Dermis microvascular lymphatic vessel endothelial cell (primary cell): ENCODE measurements around the gene KLHDC10. TPM values are rescaled to one million over a fixed set of nuclear protein-coding genes. Genes with fewer than 3 reads are reported as not detected.
"Not testable (repeated sequence)": the region's sequence is repeated elsewhere in the genome, so short reads cannot be mapped to it uniquely, and the experiment has no call there.

ENCODE experiments used
- DNase-seq, 2 donors: peaks; one replicate each; pipeline versions ENCODE4 v3.0.0 to v3.0.0-alpha.2; 2010; ENCODE audit warnings: low read depth in 2 of 2
- total RNA-seq: library from RNA; depleted of rRNA; stranded (reverse); fragments of >200 nt; gene quantifications from 2 replicates; pipeline ENCODE4 v1.2.1, GENCODE V29; 2014

The KLHDC10 gene, protein sequence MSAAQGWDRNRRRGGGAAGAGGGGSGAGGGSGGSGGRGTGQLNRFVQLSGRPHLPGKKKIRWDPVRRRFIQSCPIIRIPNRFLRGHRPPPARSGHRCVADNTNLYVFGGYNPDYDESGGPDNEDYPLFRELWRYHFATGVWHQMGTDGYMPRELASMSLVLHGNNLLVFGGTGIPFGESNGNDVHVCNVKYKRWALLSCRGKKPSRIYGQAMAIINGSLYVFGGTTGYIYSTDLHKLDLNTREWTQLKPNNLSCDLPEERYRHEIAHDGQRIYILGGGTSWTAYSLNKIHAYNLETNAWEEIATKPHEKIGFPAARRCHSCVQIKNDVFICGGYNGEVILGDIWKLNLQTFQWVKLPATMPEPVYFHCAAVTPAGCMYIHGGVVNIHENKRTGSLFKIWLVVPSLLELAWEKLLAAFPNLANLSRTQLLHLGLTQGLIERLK
- total RNA-seq = 24.8 and 25.0 TPM in 2 replicates

DNA sequence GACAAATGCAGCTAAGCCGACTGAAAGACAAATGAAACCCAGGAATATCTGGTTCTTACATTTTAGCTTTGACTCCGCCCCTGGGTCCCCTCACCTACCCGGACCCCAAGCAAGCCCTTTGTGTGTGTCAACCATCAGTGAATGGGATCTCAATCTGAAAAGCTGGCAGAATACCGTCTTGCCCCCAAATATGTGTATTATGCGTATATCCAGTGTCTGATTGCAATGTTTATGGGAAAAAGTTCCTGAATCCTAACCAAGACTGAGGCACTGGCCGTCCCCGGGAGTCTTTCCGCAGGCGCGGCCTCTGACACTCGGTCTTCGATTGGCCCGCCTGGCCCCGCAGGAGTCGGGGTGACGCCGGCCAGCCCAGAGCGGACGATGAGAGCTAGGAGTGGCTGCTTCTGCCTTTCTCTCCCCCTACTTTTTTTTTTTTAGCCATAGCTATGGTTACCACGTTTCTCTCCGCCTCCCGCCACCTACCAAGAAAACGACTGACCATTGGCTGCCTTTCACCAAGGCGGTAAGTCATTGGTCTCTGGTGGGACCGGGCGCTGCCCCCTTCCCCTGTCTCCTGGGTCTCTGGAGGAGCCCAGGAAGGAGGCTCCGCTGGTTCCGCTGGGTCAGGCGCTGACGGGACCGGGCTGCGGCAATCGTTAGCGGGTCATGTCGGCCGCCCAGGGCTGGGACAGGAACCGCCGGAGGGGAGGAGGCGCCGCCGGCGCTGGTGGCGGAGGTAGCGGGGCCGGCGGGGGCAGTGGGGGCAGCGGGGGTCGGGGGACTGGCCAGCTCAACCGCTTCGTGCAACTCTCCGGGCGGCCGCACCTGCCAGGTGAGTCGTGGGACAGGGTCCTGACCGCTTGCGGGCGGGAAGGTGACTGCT is at the start of gene KLHDC10:
TSS of gene KLHDC10 (plus strand) at position 557 of the 883 bp plus-strand sequence. CDS start at position 667, 110 bp downstream.
- DNase-seq = peak; percentile 98 to 99

DNA sequence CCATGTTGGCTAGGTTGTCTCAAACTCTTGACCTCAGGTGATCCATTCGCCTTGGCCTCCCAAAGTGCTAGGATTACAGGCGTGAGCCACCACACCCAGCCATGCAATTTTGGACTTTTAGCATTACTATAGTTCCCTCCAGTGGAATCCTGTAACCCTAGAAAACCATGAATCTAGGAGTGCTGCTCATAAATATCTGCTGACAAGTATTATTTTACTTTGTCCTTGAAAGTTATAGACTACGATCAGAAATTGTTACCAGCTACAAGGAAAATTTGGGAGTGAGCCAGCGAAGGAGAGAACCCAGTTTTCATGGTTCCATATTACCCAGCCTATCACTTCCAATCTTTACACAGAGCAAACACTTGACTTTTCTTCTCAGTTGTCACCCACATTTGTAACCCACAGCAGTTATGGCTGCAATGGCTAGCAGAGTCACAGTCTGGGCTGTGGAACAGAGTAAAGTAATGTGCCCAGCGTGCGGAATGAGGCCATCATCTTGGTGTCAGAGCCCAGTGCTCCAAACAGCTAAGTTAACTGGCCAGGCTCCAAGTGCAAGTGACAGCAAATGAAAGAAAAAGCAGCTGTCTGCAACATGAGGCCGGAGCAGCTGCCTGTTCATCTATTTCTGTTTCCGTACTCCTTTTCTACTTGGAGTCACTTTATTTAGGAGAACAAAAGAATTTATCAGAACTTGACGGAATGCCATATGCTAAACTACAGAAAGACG is 49.1 kb upstream of the KLHDC10 start:
- no peak for DNase-seq

DNA sequence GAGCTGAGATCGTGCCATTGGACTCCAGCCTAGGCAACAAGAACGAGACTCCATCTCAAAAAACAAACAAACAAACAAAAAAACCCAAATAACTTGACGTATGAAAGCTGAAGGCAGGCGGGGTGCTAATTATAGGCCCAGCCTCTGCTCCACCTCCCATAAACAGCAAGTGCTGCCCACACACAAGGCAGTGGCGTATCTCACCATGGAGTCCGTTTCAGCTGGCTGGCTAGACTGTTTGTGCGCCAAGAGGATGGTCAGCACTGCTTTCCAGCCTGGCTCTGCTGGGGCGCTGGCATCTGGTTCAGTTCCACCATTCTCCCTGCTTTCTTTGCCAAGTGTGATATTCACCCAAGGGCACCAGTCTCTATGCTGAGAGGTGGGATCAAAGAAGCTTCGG is 48.2 kb upstream of the KLHDC10 start:
- no peak for DNase-seq

DNA sequence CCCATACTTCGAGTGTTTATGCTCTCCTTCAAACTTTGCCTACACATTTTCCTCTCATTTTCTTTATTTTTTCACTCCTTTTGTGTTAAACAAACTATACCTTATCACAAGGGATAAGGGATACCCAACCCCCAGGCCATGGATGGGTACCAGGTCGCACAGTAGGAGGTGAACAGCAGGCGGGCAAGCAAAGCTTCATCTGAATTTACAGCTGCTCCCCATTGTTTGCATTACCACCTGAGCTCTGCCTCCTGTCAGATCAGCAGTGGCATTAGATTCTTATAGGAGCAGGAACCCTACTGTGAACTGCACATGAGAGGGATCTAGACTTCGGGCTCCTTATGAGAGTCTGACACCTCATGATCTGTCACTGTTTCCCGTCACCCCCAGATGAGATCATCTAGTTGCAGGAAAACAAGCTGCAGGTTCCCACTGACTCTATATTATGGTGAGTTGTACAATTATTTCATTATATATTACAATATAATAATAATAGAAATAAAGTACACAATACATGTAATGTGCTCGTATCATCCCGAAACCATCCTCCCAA is 47.6 kb upstream of the KLHDC10 start:
- no peak for DNase-seq

DNA sequence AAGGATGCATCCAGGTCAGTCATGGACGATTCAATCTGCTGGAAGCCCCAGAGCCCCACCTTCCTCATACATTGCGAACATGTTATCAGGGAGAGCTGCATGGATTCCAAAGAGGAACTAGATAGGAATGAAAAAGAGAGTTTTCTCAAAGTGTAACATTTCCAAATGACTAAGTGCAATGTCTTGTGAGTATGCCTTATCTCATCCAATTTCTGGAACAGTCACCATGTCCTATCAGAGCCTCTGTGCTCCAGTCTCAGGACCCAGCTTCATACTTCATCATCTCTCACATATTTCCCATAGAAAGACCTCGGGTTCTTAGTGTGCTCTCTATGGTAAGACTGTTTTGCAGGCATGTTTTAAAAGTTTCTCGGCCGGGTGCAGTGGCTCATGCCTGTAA is 45.9 kb upstream of the KLHDC10 start:
- no peak for DNase-seq

DNA sequence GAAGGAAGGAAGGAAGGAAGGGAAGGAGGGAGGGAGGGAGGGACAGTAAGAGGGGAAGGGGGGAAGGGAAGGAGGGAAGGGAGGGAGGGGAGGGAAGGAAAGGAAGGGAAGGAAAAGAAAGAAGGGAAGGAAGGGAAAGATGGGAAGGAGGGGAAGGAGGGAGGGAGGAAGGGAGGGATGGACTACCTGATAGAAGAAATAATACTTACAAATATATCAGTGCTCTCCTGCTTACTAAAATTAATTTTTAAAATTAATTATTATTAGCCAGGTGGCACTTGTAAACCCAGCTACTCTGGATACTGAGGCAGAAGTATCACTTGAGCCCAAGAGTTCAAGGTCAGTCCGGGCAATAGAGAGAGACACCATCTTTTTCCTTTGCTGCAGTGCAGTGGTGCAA is 37.6 kb upstream of the KLHDC10 start:
- no peak for DNase-seq

DNA sequence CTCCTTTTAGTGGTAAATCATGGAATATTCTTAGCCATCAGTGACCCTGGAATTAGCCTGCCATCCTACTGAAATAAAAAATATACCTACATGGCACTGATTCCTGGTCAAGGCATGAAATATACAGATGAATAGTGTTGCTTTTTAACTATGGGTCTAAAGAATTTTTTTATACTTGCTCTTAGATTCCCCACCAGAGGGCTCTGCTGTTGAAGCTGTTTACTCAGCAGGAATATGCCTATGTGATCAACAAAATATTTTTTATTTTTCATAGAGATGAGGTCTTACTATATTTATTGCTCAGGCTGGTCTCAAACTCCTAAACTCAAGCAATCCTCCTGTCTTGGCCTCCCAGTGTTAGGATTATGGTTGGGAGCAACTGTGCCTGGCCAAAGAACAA is 32.6 kb upstream of the KLHDC10 start:
- DNase-seq = peak in 1 of 2 donors; percentile 23

DNA sequence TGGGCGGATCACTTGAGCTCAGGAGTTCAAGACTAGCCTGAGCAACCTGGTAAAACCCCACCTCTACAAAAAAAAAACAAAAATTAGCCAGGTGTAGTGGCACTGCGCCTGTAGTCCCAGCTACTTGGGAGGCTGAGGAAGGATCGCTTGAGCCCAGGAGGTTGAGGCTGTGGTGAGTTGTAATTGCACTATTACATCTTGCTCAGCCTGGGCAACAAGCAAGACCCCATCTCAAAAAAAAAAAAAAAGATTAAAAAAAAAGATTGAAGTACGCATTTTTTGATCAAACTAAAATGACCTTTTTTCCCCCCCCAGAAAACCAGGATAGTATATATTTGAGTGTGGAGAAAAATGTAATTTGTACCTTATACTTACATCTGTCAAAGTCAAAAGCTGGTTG is 29.8 kb upstream of the KLHDC10 start:
- DNase-seq = no peak

DNA sequence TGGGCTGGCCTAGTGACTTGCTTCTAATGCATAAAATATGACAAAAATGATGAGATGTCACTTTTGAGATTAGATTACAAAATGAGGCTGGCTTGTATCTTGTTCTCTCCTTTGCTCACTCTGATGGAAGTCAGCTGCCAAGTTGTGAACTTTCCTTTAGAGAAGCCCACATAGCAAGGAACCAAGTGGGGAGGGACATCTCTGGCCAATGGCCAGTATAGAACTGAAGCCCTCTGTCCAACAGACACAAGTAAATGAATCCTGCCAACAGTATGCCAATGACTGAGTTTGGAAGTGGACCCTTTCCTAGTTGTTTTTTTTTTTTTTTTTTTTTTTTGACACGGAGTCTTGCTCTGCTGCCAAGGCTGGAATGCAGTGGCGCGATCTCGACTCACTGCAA is 22.5 kb upstream of the KLHDC10 start:
- no peak for DNase-seq

DNA sequence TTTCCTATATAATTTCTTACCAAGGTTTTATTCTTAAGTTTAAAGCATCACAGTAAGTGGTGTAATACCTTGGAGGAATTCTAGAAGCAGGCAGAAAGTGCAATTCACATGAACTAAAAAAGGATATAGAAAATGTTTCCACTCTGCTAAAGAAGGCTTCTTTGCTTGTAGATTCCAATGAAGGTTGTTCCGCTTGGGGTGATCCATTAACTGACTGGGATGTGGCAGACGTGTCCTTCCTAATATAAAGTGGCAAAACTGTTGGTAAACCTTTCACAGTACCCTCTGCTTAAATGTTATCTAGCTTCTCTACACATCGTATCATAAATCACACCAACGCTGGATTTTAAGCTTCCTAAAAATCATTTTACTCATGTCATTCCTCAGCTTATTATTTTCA is 21.4 kb upstream of the KLHDC10 start:
- DNase-seq = no peak

DNA sequence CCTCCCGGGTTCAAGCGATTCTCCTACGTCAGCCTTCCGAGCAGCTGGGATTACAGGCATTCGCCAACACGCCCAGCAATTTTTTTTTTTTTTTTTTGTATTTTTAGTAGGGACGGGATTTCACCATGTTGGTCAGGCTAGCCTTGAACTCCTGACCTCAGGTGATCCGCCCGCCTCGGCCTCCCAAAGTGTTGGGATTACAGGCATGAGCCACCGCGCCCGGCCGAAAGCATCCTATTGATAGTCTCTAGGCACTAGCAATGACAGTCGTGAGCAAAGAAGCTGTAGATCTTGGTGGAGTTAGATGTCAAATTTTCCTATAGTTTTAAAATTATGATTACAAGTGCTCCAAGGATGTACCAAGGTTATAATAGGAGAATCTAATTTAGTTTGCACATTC is 18.1 kb upstream of the KLHDC10 start:
- DNase-seq = not testable (repeated sequence)

DNA sequence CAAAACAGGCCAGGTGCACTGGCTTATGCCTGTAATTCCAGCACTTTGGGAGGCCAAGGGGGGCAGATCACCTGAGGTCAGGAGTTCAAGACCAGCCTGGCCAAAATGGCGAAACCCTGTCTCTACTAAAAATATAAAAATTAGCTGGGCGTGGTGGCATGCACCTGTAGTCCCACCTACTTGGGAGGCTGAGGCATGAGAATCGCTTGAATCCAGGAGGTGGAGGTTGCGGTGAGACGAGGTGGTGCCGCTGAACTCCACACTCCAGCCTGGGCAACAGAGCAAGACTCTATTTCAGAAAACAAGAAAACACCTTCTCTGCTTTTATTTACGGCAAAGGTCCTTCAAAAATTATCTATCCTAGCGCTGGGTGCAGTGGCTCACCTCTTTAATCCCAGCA is 15.1 kb upstream of the KLHDC10 start:
- DNase-seq = not testable (repeated sequence)

DNA sequence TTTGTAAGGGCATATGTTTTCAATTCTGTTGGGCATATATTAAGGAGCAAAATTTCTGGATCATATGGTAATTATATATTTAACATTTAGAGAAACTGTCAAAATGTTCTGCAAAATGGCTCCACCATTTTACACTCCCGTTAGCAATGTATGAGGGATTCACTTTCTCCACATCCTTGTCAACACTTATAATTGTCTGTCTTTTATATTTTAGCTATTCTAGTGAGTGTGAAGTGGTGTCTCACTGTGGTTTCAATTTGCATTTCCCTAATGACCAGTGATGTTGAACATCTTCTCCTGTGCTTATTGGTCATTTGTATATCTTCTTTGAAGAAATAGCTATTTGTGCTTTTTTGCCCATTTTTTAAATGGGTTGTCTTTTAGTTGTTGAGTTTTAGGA is 8.1 kb upstream of the KLHDC10 start:
- no peak for DNase-seq

DNA sequence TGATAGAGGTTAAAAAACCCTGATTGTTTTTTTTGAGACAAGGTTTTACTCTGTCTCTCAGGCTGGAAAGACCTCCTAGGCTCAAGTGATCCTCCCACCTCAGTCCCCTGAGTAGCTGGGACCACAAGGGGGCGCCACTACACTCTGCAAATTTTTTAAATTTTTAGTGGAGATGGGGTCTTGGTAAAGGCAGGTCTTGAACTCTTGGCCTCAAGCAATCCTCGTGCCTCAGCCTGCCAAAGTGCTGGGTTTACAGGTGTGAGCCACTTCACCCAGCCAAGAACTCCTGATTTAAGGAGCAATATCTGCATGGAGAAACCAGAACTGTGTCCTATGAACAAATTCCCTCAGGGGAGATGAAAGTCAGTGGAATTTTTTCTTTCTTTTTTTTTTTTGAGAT is 7.3 kb upstream of the KLHDC10 start:
- peak in 1 of 2 donors; percentile 45 for DNase-seq

DNA sequence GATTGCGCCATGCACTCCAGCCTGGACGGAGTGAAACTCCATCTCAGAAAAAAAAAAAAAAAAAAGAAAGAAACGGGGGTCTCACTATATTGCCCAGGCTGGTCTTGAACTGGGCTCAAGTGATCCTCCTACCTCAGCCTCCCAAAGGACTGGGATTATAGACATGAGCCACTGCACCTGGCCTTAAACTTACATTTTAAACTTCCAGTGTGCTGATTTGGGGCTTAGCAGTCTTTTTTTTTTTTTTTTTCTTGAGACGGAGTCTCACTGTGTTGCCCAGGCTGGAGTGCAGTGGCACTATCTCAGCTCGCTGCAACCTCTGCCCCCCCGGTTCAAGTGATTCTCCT is 5.8 kb upstream of the KLHDC10 start:
- DNase-seq = not testable (repeated sequence)

DNA sequence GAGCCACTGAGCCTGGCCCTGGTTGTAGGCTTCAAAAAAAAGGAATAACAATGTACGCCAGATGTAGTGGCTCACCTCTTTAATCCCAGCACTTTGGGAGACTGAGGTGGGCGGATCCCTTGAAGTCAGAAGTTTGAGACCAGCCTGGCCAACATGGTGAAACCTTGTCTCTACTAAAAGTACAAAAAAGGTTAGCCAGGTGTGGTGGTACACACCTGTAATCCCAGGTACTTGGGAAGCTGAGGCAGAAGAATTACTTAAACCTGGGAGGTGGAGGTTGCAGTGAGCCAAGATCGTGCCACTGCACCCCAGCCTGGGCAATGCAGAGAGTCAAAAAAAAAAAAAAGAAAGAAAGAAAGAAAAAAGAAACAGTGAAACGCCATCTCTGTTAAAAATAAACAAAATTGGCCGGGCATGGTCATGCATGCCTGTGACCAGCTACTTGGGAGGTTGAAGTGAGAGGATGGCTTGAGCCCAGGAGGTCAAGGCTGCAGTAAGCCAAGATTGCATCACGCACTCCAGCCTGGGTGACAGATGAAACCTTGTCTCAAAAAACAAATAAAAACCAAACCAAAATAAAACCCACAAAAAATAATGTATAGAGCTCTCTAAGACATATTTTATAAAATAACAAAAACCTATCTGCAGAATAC is 4.7 kb upstream of the KLHDC10 start:
- no peak for DNase-seq

DNA sequence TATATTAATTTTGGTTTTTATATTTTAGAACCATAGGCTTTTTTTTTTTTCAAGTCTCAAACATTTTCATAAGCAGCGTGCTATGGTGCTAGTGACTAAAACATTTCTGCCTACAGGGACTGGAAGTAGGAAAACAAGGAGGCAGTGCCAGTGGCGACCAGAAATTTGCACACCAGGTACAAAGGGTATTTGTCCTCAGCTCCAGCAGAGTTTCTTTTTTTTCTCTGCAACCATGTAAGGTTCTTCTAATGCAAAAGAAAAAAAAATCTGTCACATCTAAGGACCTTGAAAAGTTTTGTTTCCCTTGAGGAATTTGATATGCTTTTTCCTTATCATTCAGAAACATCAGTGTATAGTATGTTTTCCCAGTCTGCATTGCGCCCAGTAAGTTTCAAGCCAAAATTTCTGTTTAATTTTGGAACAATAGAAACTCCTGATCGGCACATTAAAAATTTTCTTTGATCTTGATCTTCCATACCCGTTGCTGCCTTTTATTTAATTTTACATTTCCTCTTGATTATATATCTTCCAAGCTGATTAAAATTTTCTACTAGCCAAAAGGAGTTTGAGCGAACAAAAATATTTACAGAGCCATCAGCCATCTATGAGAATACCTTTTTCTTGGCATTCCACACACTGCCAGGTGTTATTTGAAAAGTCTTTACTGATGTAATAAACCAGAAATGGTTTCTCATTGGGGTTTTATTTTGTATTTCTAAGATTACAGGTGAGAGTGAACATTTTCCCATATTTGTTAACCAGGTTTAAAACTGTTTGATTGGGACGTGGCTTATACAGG is 956 bp upstream of the KLHDC10 start:
- no peak for DNase-seq

DNA sequence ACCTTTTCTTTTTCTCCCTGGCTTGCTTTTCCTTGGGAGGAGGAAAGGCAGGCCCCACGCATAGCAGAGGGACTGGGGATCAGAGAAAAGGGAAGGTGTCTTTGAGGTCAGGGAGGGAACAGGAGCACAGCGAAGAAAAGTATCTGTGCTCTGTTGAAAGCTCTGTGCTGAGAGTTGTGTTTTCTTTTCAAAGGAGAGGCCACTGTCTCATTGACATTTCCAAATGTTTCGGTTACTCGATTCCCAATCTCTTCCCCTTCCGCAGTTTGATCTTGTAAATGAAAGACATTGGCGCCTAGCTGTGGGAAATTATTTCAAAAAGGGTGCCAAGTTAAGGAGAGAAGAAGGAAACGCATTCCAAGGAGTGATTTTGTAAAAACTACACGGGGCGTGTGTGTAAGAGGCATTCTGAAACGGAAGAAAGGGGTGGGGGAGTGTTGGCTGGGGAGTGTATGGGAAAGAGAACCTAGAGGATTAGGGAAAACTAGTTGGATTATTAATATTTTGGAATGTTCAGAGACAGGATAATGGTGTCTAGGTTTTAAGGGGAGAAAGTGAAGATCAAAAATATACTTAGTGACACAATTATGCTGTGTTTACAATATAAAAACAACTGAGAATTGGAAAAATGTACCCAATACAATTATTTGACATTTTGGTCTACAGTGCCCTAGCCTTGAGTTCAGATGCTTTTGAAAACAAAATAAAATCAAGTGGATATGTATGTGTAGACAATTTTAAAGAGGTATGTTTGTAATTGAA is 708 bp downstream of the KLHDC10 start:
- DNase-seq = peak in 1 of 2 donors; percentile 7
